Right atrium auricular region (tissue), 2 donors: ENCODE measurements around the gene ZCCHC4. TPM values are rescaled to one million over a fixed set of nuclear protein-coding genes. Genes with fewer than 3 reads are reported as not detected.

Experiments
- DNase-seq: peaks from one replicate; pipeline ENCODE4 v3.0.0-alpha.2; 2019; ENCODE audit warnings: low spot score
- H3K27ac ChIP-seq, 2 donors: fragments of 200-600 bp; sonication (generic); 1 replicate in 1 of 2; 2 replicates in 1 of 2; pipeline ENCODE4 v1.5.1; 2016 to 2019
- H3K27me3 ChIP-seq, 2 donors: fragments of 200-600 bp; sonication (generic); one replicate each; pipeline versions ENCODE4 v1.5.1 to v1.6.0; 2017 to 2019
- H3K36me3 ChIP-seq: fragments of 200-600 bp; sonication (generic); one replicate; pipeline ENCODE4 v1.5.1; 2016
- H3K4me1 ChIP-seq, 2 donors: fragments of 200-600 bp; sonication (generic); one replicate each; pipeline versions ENCODE4 v1.5.1 to v1.6.0; 2017 to 2019
- H3K4me3 ChIP-seq, 2 donors: fragments of 200-600 bp; sonication (generic); 1 replicate in 1 of 2; 2 replicates in 1 of 2; pipeline ENCODE4 v1.5.1; 2017 to 2019; ENCODE audit warnings: mild to moderate bottlenecking in 1 of 2, moderate library complexity in 1 of 2
- H3K9me3 ChIP-seq, 2 donors: fragments of 200-600 bp; sonication (generic); one replicate each; pipeline ENCODE4 v1.5.1; 2019
- CTCF ChIP-seq, 2 donors: fragments of 200-600 bp; sonication (generic); IDR thresholded peaks; one replicate each; pipeline ENCODE4 v1.5.1; 2019; ENCODE audit warnings: antibody characterized with exemption in 2 of 2
- total RNA-seq, 2 donors: library from RNA; depleted of rRNA; stranded (reverse); fragments of >200 nt; gene quantifications; one replicate each; pipeline ENCODE4 v1.1.0, GENCODE V29; 2016

ZCCHC4 gene
- total RNA-seq, 2 donors from 2014 or later = 7.4 to 7.9 TPM

- TF ChIP-seq CTCF (IDR thresholded peaks at IDR 0.05) = no peak
- no peak overlapping the region for H3K27ac ChIP-seq
- H3K27me3 ChIP-seq = no peaks in the 10 kb centered on the region
- DNase-seq = no peak
- no peaks in the 10 kb centered on the region for H3K9me3 ChIP-seq
- no peak overlapping the region for H3K4me3 ChIP-seq
- H3K4me1 ChIP-seq = no peaks in the 10 kb centered on the region
- peaks cover 77% of the 10 kb centered on the region for H3K36me3 ChIP-seq
Measured at GRCh38 chr4:25403699-25404098, 91.1 kb downstream of the ZCCHC4 start.

- H3K4me3 ChIP-seq = no peak overlapping the region
Measured at GRCh38 chr4:25405453-25405852, 92.9 kb downstream of the ZCCHC4 start.

GRCh38 chr4:25406081-25406692, 93.6 kb downstream of the ZCCHC4 start:
- peaks cover 90% of the 10 kb centered on the region for H3K36me3 ChIP-seq
- H3K4me1 ChIP-seq = no peaks in the 10 kb centered on the region
- no peak overlapping the region for H3K4me3 ChIP-seq
- no peak for TF ChIP-seq CTCF (IDR thresholded peaks at IDR 0.05)
- H3K9me3 ChIP-seq = no peaks in the 10 kb centered on the region
- no peak overlapping the region for H3K27ac ChIP-seq
- no peak for DNase-seq
- H3K27me3 ChIP-seq = no peaks in the 10 kb centered on the region

More at GRCh38 chr4:25405453-25405852, 92.9 kb downstream of the ZCCHC4 start:
- H3K27ac ChIP-seq = no peak overlapping the region
- peaks cover 83% of the 10 kb centered on the region for H3K36me3 ChIP-seq
- DNase-seq = no peak
- TF ChIP-seq CTCF (IDR thresholded peaks at IDR 0.05) = no peak
- no peaks in the 10 kb centered on the region for H3K27me3 ChIP-seq
- no peaks in the 10 kb centered on the region for H3K4me1 ChIP-seq
- no peaks in the 10 kb centered on the region for H3K9me3 ChIP-seq

GRCh38 chr4:25410820-25411529, 98.4 kb downstream of the ZCCHC4 start:
- no peak for DNase-seq
- peaks cover 72% of the 10 kb centered on the region for H3K36me3 ChIP-seq
- TF ChIP-seq CTCF (IDR thresholded peaks at IDR 0.05) = no peak
- no peak overlapping the region for H3K4me3 ChIP-seq
- H3K27me3 ChIP-seq = no peaks in the 10 kb centered on the region
- H3K27ac ChIP-seq = no peak overlapping the region
- H3K4me1 ChIP-seq = no peaks in the 10 kb centered on the region
- no peaks in the 10 kb centered on the region for H3K9me3 ChIP-seq

- H3K4me3 ChIP-seq = no peak overlapping the region
- no peaks in the 10 kb centered on the region for H3K4me1 ChIP-seq
- DNase-seq = no peak
- H3K36me3 ChIP-seq = peaks cover 71% of the 10 kb centered on the region
- H3K27ac ChIP-seq = no peak overlapping the region
- TF ChIP-seq CTCF (IDR thresholded peaks at IDR 0.05) = no peak
- H3K9me3 ChIP-seq = no peaks in the 10 kb centered on the region
- H3K27me3 ChIP-seq = no peaks in the 10 kb centered on the region
Measured at GRCh38 chr4:25413261-25413660, 100.7 kb downstream of the ZCCHC4 start.
